HL-60 (cell line): ENCODE data around the gene EXOC2.

Source experiments
- DNase-seq, 2 experiments: peaks; one replicate each; pipeline ENCODE4 v3.0.0-alpha.2; 2010 to 2020; ENCODE audit warnings: low read depth in 1 of 2, low spot score in 1 of 2
- H3K27ac ChIP-seq: fragments of 250-450 bp; sonication (Bioruptor Pico); replicated peaks from 2 replicates; pipeline ENCODE4 v1.5.1; 2020; ENCODE audit warnings: mild to moderate bottlenecking, moderate library complexity
- H3K27me3 ChIP-seq: fragments of 250-450 bp; sonication (Bioruptor Pico); 2 replicates; pipeline ENCODE4 v1.5.1; 2021; ENCODE audit warnings: mild to moderate bottlenecking, moderate library complexity; ENCODE audit not compliant: insufficient read depth, poor library complexity, severe bottlenecking
- H3K4me3 ChIP-seq: replicated peaks from 2 replicates; pipeline ENCODE4 v1.5.1; 2011; ENCODE audit warnings: mild to moderate bottlenecking, control low read depth, low read length; ENCODE audit not compliant: insufficient read depth
- GABPA ChIP-seq: IDR thresholded peaks from 2 replicates; pipeline ENCODE4 v1.6.1; 2012; ENCODE audit warnings: low read depth
- POLR2AphosphoS5 ChIP-seq: IDR thresholded peaks from 2 replicates; pipeline ENCODE4 v1.6.1; 2012; ENCODE audit warnings: low read depth
- SPI1 ChIP-seq: IDR thresholded peaks from 2 replicates; pipeline ENCODE4 v1.6.1; 2012; ENCODE audit warnings: low read depth, mild to moderate bottlenecking, borderline replicate concordance
- TF ChIP-seq, protein P1 (sequence below): IDR thresholded peaks from one replicate; pipeline ENCODE4 v1.5.1; 2011; ENCODE audit warnings: low read length, control low read depth, inconsistent platforms; ENCODE audit not compliant: insufficient read depth
- TF ChIP-seq, protein P2 (sequence below): IDR thresholded peaks from 2 replicates; pipeline ENCODE4 v1.6.1; 2012; ENCODE audit warnings: low read depth; ENCODE audit not compliant: insufficient replicate concordance

Gene EXOC2

DNA sequence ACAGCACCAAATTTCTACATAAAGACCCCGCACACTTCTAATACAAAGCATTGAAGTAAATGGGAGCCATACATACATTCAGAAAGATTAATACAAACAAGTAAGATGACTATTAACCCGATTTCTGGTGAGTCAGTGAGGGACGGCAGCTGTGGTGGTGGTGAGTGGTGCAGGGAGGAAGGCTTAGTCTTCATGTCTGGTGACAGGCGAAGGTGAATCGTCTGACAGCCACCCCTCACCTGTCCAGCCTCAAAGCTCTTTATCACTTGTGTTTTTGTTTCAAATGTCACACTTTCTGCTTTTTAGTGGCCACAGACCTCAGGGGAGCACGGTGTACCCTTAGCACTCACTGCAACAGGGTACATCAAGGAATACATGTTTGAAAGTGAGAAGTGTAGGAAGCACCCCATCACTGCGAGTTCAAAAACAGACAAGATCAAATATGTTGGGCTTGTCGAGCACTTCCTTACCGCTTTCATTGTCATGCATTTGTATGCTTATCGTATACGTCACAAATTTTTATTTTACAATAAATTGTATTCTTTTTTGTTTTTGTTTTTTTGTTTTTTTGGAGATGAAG, 237.8 kb downstream of the EXOC2 start:
- no peak for DNase-seq

DNA sequence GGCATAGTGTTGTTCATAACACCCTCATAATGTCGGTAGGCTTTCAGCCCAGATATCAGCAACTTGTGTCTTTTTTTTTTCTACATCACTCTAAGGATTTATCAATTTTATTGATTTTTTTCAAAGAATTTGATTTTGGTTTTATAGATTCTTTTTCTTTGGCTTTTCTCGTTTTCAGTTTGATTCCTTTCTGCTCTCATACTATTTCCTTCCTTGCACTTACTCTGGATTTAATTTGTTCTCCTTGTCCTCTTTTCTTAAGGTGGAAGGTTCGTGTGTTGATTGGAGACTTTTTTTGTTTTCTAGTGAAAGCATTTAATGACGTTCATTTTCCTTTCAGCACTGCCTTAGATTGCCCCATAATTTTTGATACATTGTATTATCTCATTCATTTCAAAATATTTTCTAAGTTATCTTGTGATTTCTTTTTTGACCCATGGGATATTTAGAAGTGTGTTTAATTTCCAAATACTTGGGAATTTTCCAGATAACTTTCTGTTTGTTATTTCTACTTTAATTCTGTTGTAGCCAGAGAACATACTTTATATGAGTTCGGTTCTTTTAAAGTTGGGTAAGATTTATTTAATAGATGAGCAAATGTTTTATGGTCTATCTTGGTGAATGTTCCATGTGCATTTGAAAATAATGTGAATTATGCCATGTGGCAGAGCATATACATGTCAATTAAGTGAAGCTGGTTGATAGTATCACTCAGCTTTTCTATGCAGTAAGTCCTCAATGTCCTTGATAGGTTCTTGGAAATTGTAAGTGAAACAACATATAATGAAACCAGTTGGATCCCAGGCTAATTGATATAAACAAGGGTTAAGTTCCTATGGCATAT, 238.6 kb downstream of the EXOC2 start:
- Histone ChIP-seq H3K27ac (no peak overlapping the region), H3K27me3 (no peaks in the 10 kb centered on the region), H3K4me3 (no peak overlapping the region)
- TF ChIP-seq, protein P1, sequence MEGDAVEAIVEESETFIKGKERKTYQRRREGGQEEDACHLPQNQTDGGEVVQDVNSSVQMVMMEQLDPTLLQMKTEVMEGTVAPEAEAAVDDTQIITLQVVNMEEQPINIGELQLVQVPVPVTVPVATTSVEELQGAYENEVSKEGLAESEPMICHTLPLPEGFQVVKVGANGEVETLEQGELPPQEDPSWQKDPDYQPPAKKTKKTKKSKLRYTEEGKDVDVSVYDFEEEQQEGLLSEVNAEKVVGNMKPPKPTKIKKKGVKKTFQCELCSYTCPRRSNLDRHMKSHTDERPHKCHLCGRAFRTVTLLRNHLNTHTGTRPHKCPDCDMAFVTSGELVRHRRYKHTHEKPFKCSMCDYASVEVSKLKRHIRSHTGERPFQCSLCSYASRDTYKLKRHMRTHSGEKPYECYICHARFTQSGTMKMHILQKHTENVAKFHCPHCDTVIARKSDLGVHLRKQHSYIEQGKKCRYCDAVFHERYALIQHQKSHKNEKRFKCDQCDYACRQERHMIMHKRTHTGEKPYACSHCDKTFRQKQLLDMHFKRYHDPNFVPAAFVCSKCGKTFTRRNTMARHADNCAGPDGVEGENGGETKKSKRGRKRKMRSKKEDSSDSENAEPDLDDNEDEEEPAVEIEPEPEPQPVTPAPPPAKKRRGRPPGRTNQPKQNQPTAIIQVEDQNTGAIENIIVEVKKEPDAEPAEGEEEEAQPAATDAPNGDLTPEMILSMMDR: no peak
- TF ChIP-seq POLR2AphosphoS5: no peak
- no peak for TF ChIP-seq GABPA
- no peak for TF ChIP-seq SPI1
- no peak for DNase-seq

More for the DNA sequence above, 237.8 kb downstream of the EXOC2 start:
- no peak overlapping the region for H3K4me3 ChIP-seq
- H3K27ac ChIP-seq: no peak overlapping the region
- peaks cover 2% of the 10 kb centered on the region for H3K27me3 ChIP-seq
- TF ChIP-seq POLR2AphosphoS5 (no peak), GABPA (no peak)

DNA sequence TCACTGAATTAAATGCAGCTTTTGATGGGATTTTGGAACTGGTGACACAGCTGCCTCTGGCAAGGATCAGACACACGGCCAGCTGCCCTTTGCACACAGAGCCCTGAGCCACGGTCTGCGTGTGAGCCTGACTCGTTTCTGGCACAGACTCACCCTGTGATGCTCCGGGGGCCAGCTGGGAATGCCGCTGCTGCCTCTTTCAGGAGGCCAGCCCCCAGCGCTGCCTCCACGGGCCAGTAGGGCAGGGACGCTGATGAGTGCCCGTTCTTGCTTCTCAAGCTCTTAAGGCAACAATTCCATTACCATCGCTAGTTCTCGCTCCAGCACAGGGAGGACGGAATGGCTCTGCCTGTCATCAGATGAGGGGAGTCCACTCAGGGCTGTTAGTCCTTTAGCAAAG, 239.8 kb downstream of the EXOC2 start:
- Histone ChIP-seq H3K4me3 (no peak overlapping the region), H3K27me3 (no peaks in the 10 kb centered on the region), H3K27ac (no peak overlapping the region)
- TF ChIP-seq POLR2AphosphoS5 (no peak), SPI1 (no peak), GABPA (no peak)
- TF ChIP-seq, protein P1: no peak
- TF ChIP-seq, protein P2, sequence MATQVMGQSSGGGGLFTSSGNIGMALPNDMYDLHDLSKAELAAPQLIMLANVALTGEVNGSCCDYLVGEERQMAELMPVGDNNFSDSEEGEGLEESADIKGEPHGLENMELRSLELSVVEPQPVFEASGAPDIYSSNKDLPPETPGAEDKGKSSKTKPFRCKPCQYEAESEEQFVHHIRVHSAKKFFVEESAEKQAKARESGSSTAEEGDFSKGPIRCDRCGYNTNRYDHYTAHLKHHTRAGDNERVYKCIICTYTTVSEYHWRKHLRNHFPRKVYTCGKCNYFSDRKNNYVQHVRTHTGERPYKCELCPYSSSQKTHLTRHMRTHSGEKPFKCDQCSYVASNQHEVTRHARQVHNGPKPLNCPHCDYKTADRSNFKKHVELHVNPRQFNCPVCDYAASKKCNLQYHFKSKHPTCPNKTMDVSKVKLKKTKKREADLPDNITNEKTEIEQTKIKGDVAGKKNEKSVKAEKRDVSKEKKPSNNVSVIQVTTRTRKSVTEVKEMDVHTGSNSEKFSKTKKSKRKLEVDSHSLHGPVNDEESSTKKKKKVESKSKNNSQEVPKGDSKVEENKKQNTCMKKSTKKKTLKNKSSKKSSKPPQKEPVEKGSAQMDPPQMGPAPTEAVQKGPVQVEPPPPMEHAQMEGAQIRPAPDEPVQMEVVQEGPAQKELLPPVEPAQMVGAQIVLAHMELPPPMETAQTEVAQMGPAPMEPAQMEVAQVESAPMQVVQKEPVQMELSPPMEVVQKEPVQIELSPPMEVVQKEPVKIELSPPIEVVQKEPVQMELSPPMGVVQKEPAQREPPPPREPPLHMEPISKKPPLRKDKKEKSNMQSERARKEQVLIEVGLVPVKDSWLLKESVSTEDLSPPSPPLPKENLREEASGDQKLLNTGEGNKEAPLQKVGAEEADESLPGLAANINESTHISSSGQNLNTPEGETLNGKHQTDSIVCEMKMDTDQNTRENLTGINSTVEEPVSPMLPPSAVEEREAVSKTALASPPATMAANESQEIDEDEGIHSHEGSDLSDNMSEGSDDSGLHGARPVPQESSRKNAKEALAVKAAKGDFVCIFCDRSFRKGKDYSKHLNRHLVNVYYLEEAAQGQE: no peak
- no peak for DNase-seq

DNA sequence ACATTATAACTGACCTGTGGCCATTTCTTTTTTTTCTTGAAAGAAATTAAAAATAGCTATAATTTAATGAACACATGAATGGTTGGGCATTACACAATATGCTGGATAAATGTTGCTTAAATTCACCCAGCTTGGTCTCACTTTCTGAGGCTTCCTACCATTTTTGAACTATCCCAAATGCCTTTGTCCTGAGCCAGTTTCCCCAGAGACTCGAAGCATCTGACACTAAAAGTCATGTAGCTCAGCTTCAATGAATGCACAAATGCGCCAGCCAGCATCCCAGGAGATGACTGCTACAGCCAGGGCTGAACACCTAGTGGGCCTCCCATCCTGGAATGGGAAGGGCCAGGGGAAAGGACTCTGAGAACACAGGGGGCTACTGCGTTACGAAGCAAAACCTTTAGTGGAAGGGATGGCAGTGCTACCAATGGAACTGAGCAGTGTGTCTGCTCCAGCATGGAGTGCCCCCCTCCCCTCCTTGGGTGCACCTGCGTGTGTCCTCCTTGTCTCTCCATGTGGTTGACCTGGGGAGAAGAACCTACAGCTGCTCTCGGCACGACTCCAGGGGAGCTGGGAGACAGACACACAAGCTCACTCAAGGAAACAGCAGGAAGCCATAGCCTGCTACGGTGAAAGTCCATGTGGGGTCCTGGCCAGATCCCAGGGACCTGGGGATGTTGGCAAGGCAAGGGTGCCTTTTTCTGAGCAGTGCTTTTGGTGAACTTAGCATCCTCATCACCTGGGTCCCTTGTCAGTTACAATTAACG, 240.5 kb downstream of the EXOC2 start:
- Histone ChIP-seq H3K4me3 (no peak overlapping the region), H3K27me3 (no peaks in the 10 kb centered on the region), H3K27ac (no peak overlapping the region)
- TF ChIP-seq, protein P2: no peak
- TF ChIP-seq SPI1 (no peak), POLR2AphosphoS5 (no peak), GABPA (no peak)
- TF ChIP-seq, protein P1: no peak
- no peak for DNase-seq
